Rectal smooth muscle tissue (tissue), 1 donor: Measurements from ENCODE around the gene GOLT1B.

Experiments used
- H3K27ac ChIP-seq: one replicate; pipeline ENCODE4 v1.7.0; 2013; ENCODE audit warnings: low read depth, low read length, inconsistent platforms
- H3K27me3 ChIP-seq: one replicate; pipeline ENCODE4 v1.7.0; 2013; ENCODE audit warnings: low read length; ENCODE audit not compliant: control insufficient read depth, insufficient read depth
- H3K36me3 ChIP-seq: one replicate; pipeline ENCODE4 v1.7.0; 2013; ENCODE audit warnings: low read length; ENCODE audit not compliant: control insufficient read depth, insufficient read depth
- H3K4me1 ChIP-seq: one replicate; pipeline ENCODE4 v1.7.0; 2013; ENCODE audit warnings: low read length; ENCODE audit not compliant: control insufficient read depth, insufficient read depth
- H3K4me3 ChIP-seq: one replicate; pipeline ENCODE4 v1.7.0; 2013; ENCODE audit warnings: low read length
- H3K9ac ChIP-seq: one replicate; pipeline ENCODE4 v1.7.0; 2013; ENCODE audit warnings: low read length

The GOLT1B gene

GRCh38 chr12:21499765-21500164 lies 1.8 kb upstream of the GOLT1B start:
- H3K9ac ChIP-seq = no peak overlapping the region
- H3K4me3 ChIP-seq = no peak overlapping the region
- no peaks in the 10 kb centered on the region for H3K27me3 ChIP-seq
- peaks cover 11% of the 10 kb centered on the region for H3K4me1 ChIP-seq
- H3K27ac ChIP-seq = no peak overlapping the region
- peaks cover 16% of the 10 kb centered on the region for H3K36me3 ChIP-seq

DNA sequence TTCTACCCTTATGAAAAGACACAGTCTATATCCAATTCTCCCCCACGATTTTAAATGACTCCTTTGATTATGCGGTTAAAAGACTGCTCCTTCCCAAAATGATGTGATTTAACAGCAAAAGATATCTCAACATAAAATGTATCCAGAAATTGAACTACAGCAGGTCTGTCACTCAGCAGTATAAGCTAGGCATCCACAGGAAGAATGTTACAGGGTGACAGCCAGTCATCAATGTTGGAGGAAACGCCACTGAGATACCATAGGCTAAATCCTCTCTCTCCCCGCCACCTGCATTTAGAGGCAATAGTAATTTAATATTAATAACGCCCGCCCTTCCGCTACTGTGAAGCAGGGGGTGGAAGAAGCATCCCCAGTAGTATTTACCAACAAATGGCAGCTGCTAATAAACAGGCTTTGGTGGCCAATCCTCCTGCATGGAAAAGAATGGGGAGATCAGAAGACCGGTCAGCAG lies 767 bp upstream of the GOLT1B start:
- H3K4me3 ChIP-seq = peak overlapping the region; percentile 92
- peaks cover 11% of the 10 kb centered on the region for H3K4me1 ChIP-seq
- H3K27me3 ChIP-seq = no peaks in the 10 kb centered on the region
- H3K36me3 ChIP-seq = peaks cover 13% of the 10 kb centered on the region
- peak overlapping the region; percentile 86 for H3K27ac ChIP-seq
- H3K9ac ChIP-seq = peak overlapping the region; percentile 25

DNA sequence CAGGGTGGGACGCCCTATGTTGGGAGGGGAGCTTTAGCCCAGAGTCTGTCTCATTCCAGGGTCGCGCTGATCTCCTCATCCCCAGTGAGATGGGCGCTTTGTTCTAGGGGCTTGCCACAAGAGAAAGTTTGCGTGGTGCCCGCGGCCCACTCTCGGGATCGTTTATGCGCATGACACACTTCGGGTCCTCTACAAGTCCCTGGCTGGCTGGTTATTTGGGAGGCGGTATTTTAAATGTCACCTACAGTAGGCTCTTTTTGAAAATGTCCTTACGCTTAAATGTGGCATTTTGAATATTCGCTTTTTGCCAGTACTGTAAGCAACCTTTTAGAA lies 541 bp downstream of the GOLT1B start:
- Histone ChIP-seq H3K36me3 (peaks cover 6% of the 10 kb centered on the region), H3K27ac (peak overlapping the region; percentile 72), H3K4me1 (peaks cover 11% of the 10 kb centered on the region)

DNA sequence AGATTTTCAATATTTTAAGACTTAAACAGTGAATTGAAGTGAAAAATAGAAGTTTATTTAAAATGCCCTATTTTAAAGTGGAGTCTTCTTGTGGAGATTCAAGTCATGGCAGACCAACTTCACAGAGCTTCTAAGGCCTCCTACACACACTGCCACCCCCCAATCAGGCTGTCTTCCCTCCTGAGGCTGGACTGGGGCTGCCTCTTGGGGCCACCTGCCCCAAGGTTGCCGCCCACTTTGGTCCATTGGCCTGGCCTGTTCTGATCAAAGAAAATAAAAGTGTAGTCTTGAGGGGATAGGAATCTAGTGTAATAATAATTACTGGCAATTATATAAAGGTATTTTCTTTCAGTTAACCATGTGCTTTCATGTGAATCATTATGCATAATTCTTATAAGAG lies 1.3 kb downstream of the GOLT1B start:
- no peak overlapping the region for H3K9ac ChIP-seq
- peaks cover 11% of the 10 kb centered on the region for H3K4me1 ChIP-seq
- no peak overlapping the region for H3K27ac ChIP-seq
- H3K4me3 ChIP-seq = peak overlapping the region; percentile 92
- no peaks in the 10 kb centered on the region for H3K27me3 ChIP-seq
- H3K36me3 ChIP-seq = no peaks in the 10 kb centered on the region

More for the DNA sequence above, 541 bp downstream of the GOLT1B start:
- Histone ChIP-seq H3K27me3 (no peaks in the 10 kb centered on the region), H3K9ac (peak overlapping the region; percentile 90), H3K4me3 (peak overlapping the region; percentile 92)

GRCh38 chr12:21505888-21506287 lies 4.3 kb downstream of the GOLT1B start:
- Histone ChIP-seq H3K9ac (no peak overlapping the region), H3K4me3 (no peak overlapping the region), H3K36me3 (peaks cover 3% of the 10 kb centered on the region), H3K4me1 (no peaks in the 10 kb centered on the region), H3K27me3 (no peaks in the 10 kb centered on the region), H3K27ac (no peak overlapping the region)

DNA sequence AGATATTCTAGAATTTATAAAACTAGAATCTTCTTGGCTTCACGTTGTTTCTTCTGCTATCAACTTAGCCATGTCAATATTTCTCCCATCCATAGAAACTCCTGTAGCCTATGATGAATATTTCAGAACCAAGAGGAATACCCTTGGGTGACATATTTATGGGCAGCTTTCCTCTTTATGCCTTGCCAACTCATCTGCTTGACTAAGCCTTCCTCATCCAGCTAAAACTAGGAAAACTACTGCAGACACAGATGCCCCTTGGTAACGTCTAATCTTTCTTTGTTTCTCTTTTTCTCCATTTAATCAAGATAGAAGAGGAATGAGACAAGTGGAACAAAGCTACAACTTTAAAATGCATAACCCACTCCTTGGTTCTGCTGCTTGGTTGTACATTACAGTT lies 6.3 kb downstream of the GOLT1B start:
- Histone ChIP-seq H3K36me3 (peaks cover 5% of the 10 kb centered on the region), H3K4me3 (no peak overlapping the region), H3K4me1 (no peaks in the 10 kb centered on the region), H3K27ac (no peak overlapping the region), H3K9ac (no peak overlapping the region), H3K27me3 (no peaks in the 10 kb centered on the region)

GRCh38 chr12:21509768-21510167 lies 8.2 kb downstream of the GOLT1B start:
- Histone ChIP-seq H3K4me3 (no peak overlapping the region), H3K4me1 (no peaks in the 10 kb centered on the region), H3K9ac (no peak overlapping the region), H3K27me3 (no peaks in the 10 kb centered on the region), H3K36me3 (peaks cover 5% of the 10 kb centered on the region), H3K27ac (no peak overlapping the region)

DNA sequence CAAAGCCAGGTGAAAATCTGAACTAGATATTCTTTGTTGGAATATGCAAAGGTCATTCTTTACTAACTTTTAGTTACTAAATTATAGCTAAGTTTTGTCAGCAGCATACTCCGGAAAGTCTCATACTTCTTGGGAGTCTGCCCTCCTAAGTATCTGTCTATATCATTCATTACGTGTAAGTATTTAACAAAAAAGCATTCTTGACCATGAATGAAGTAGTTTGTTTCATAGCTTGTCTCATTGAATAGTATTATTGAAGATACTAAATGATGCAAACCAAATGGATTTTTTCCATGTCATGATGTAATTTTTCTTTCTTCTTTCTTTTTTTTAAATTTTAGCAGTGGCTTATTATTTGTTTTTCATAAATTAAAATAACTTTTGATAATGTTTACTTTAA lies 14.7 kb downstream of the GOLT1B start:
- no peaks in the 10 kb centered on the region for H3K27me3 ChIP-seq
- H3K36me3 ChIP-seq = peaks cover 4% of the 10 kb centered on the region
- no peak overlapping the region for H3K27ac ChIP-seq
- H3K4me1 ChIP-seq = no peaks in the 10 kb centered on the region
- H3K9ac ChIP-seq = no peak overlapping the region
- no peak overlapping the region for H3K4me3 ChIP-seq

GRCh38 chr12:21518451-21518850 lies 16.9 kb downstream of the GOLT1B start:
- Histone ChIP-seq H3K4me1 (no peaks in the 10 kb centered on the region), H3K27ac (no peak overlapping the region), H3K36me3 (peaks cover 2% of the 10 kb centered on the region), H3K4me3 (no peak overlapping the region), H3K27me3 (no peaks in the 10 kb centered on the region), H3K9ac (no peak overlapping the region)

DNA sequence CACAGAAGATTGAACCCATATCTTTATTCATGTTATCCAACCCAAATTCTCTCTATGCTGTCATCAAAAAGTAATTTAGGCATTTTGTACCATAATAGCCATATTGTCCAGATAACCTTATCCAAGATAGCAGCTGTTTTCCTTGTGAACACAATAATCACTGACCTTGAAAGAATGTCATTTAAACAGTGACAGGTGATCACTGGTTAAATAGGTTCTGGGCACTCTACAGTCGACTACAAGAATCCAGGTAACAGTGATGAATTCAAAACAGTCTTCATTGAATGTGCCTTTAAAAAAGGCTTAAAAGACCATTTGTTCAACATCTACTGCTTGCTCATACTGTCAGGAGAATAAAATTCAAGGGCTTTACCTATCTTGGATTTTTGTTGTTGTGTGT lies 20.0 kb downstream of the GOLT1B start:
- no peaks in the 10 kb centered on the region for H3K27me3 ChIP-seq
- no peak overlapping the region for H3K9ac ChIP-seq
- H3K4me1 ChIP-seq = no peaks in the 10 kb centered on the region
- H3K4me3 ChIP-seq = no peak overlapping the region
- H3K36me3 ChIP-seq = peaks cover 2% of the 10 kb centered on the region
- H3K27ac ChIP-seq = no peak overlapping the region

- H3K27ac ChIP-seq = no peak overlapping the region
- H3K4me3 ChIP-seq = no peak overlapping the region
- no peaks in the 10 kb centered on the region for H3K27me3 ChIP-seq
- no peaks in the 10 kb centered on the region for H3K4me1 ChIP-seq
- no peak overlapping the region for H3K9ac ChIP-seq
- H3K36me3 ChIP-seq = no peaks in the 10 kb centered on the region
Measured at GRCh38 chr12:21523148-21523547, 21.6 kb downstream of the GOLT1B start.

GRCh38 chr12:21526053-21526452 lies 24.5 kb downstream of the GOLT1B start, which contains the start of gene SPX:
Gene SPX, plus strand, starts transcription at chr12:21526296. Its CDS starts 177 bp downstream, at chr12:21526473.
- Histone ChIP-seq H3K4me1 (no peaks in the 10 kb centered on the region), H3K9ac (no peak within 1 kb of the TSS), H3K4me3 (peak within 1 kb of the TSS; percentile 79), H3K27ac (no peak within 1 kb of the TSS), H3K36me3 (no peaks in the 10 kb centered on the region), H3K27me3 (no peaks in the 10 kb centered on the region)

DNA sequence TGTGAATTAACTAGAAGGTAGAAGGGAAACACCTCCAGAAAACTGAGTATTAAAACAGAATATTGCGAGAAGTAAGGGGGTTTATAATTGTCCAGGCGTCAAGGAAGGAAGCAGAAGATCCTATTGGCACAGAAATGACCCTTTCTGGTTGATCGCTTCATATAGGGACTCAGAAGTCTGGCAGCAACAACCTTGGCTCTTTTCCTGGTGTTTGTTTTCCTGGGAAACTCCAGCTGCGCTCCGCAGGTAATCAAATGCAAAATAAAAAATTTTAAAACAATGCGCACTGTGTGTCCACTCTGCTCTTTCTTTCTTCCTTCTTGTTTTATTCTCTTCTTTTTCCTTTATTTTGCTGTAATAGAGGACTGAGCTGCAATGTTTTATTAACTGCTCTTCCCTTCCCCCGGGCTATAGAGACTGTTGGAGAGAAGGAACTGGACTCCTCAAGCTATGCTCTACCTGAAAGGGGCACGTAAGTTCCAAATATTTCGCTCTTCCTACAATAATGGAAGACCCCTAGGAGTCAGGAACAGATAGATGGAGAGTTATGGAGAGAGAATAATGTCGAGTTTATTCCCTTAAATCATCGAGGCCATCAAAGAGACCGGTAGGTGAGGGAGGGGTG lies 25.2 kb downstream of the GOLT1B start:
- no peak overlapping the region for H3K9ac ChIP-seq

More for the DNA sequence above, 25.2 kb downstream of the GOLT1B start:
- no peaks in the 10 kb centered on the region for H3K36me3 ChIP-seq
- H3K27me3 ChIP-seq = no peaks in the 10 kb centered on the region
- H3K27ac ChIP-seq = no peak overlapping the region
- H3K4me3 ChIP-seq = peak overlapping the region; percentile 79
- no peaks in the 10 kb centered on the region for H3K4me1 ChIP-seq
